Measurements from ENCODE around the gene GIMAP6.
"Not testable (repeated sequence)": the region's sequence is repeated elsewhere in the genome, so short reads cannot be mapped to it uniquely, and the experiment has no call there.

The GIMAP6 gene

GRCh38 chr7:150580638-150581394, 51.4 kb downstream of the GIMAP6 start:
- DNase-seq, result no peak

DNA sequence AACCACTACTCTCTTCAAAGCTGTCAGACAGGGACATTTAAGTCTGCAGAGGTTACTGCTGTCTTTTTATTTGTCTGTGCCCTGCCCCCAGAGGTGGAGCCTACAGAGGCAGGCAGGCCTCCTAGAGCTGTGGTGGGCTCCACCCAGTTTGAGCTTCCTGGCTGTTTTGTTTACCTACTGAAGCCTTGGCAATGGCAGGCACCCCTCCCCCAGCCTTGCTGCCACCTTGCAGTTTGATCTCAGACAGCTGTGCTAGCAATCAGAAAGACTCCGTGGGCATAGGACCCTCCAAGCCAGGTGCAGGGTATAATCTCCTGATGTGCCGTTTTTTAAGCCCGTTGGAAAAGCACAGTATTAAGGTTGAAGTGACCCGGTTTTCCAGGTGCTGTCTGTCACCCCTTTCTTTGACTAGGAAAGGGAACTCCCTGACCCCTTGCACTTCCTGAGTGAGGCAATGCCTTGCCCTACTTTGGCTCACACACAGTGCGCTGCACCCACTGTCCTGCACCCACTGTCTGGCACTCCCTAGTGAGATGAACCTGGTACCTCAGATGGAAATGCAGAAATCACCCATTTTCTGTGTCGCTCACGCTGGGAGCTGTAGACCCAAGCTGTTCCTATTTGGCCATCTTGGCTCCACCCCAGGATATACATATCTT, 52.1 kb downstream of the GIMAP6 start:
- DNase-seq, result not testable (repeated sequence)
